Stimulated activated naive CD4-positive, alpha-beta T cell treated with Interleukin-2 at 50 U/mL for 16 hours (primary cell): ENCODE data around the gene MLXIP.
"Not testable (repeated sequence)": the region's sequence is repeated elsewhere in the genome, so short reads cannot be mapped to it uniquely, and the experiment has no call there.

Experiments
- DNase-seq: peaks from one replicate; lab custom pipeline; 2025; lab: John Stamatoyannopoulos, UW

Gene MLXIP

DNA sequence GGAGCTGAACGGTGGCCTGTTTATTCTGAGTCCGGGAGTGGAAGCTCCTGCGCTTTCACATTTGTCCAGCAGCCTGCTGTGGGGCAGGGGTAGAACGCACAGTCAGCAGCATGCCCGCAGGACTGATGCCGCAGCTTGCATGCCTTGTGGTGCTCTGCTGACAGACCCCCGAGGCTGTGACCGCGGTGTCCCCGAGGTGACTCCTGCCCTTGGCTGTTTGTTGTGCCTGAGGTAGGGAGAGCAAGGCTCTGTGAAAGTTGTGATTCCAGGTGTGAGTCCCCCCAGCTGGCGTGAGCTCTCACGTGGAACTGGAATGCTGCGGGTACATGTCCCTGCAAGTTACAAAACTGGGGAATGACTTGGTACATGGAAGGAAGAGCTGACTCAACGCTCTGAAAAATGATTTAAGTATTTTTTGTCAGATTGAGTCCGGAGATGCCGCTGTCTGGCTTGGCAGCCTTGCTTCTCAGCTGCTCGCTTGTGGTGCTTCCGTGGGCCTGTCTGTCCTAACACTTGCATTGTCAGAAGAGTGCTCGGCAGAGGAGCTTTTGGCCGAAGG is 18.1 kb downstream of the MLXIP start:
- DNase-seq = no peak

DNA sequence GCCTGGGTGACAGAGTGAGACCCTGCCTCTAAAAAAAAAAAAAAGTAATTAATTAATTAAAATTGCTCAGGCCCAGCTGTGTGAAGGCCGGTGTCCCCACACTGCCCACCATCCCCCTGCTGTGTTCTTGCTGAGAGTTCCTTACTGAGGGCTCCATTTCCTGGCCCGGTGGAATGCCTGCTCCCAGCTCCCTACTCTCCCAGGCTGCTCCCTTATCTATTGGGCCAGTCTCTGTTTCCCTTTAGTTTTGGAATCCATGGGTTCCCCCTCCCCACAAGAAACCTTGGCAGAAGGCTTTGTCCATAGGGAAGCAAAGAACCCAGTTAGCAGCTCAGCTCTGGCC is 19.0 kb downstream of the MLXIP start:
- no peak for DNase-seq

DNA sequence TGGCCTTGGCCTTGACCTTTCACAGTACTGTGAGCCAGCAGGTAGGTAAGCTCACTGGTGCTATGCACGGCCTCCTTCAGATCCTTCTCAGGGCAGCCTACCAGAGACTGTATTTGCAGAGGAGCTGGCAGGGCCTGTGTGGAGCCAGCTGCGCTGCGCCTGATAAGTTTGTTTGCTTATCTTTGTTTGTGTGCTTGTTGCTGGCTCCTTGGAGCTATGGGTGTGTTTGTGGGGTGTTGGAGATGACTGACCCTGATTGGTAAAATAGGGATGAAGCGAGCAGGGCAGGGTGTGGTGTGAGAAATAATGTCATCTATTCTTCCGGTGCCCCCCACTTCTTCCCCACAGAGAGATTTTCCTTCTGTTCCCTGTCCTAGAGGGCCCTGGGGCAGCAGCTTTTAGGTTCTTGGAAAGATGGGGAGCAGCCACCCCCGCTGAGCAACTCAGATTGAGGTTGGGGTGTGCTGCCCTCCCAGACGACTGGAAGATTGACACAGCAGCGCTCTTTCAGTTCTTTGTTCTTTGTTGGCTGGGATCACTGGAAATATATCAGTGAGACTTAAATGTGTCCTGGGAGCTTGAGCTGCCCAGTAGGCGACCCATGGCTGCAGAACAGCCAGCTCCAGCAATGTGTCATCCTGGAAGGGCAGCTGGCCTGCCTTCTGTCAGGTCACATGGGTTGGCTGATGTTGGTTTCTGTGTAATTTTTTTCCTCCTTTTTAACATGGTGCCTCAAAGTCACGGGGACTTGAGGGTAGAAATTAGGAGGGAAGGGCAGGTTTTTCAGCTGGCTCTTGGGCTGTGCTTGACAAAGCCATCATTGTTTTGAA is 19.6 kb downstream of the MLXIP start:
- DNase-seq = no peak

DNA sequence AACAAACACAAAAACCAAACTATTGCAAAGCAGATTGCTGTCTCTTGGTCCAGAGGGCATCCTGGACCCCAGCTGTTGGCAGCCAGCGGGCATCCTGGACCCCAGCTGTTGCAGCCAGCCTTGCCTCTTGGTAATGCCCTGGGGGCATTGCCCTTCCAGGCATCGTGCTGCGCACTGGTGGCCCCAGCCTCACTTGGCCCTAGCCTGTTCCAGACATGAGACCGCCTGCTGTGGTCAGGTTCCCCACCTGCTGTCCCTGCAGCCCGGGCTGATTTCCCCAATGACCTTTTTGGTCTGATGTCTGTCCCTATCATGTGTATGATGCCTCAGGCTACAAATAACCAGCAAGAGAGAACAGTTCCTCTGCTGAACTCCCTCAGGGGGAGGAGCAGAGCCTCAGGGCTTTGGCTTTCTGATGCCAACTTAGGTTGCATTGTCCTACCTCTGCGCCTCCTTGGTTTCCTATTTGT is 20.8 kb downstream of the MLXIP start:
- no peak for DNase-seq

DNA sequence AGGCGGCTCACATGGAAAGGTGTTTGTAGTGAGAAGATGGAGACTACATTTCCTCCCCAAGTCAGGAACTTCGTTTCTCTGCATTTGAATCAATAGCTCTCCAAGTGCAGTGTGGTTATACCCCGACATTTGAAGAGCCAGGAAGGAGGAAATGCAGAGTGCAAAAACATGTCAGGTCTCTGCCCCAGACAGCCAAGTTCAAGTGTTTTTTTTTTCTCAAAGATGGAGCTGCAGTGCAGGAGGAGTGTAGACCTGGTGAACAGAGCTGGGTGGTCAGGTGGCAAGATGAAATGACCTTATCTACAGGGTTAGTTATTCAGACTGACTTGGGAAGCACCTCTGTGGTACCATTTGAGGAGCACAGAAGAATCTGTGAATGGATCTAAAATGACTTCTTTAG is 21.3 kb downstream of the MLXIP start:
- DNase-seq = no peak

DNA sequence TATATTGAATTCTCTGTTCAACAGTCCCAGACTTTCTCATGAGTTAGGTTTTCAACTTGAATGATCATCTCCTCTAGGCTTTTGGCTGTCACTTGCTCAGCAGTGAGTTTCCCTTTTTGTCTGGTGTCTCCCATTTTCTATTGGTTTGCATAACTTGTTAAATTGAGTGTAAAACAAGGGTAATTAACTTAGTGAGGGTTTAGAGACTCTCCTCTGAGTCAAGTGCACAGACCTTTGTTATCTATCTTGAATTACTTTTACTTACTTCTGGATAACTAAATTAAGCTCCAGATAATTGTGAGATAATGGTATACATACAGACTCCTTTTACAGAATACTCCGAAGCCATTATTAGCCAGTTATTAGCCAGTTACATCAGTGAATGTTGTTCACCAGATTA is 22.0 kb downstream of the MLXIP start:
- DNase-seq = no peak

DNA sequence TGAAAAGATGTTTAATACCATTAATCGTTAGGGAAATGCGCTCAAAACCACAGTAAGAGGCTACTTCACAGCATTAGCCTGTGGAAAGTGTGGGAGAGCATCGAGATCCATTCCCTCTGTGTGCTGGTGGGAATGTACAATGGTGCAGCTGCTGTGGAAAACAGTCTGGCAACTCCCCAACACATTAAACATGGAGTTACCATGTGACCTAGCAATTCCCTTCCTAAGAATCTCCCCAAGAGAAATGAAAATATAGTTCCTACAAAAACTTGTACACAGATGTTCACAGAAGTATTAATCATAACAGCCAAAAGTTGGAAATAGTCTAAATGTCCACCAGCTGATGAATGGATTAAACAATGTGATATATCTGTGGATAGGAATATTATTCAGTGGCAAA is 23.8 kb downstream of the MLXIP start:
- no peak for DNase-seq

DNA sequence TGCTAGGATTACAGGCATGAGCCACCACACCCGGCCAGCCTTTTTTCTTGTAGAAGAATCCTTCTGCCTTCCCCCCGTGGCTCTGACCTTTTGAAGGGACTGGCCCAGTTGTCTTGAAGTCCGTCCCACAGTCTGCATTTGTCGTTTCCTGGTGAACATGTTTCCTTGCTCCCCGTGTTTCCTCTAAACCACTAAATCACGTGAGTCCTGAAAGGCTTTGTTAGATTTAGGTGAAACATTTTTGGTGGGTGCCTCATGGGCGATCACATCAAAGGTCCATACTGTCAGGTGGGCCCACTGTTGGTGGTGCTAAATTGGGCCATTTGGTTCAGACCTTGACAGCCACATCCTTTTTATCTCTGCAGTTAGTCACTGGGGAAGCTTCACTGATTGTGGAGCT is 26.3 kb downstream of the MLXIP start:
- no peak for DNase-seq

DNA sequence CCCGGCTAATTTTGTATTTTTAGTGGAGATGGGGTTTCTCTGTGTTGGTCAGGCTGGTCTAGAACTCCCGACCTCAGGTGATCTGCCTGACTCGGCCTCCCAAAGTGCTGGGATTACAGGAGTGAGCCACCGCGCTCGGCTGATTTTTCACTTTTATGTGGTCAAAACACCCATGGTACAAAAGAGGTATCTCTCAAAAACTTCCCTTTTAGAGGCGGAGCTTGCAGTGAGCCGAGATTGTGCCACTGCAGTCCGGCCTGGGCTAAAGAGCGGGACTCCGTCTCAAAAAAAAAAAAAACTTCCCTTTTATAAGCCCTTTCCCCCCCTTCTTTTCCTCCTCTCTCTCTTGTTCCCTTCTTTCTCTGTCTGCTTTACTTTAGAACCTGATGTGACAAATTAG is 26.9 kb downstream of the MLXIP start:
- not testable (repeated sequence) for DNase-seq

DNA sequence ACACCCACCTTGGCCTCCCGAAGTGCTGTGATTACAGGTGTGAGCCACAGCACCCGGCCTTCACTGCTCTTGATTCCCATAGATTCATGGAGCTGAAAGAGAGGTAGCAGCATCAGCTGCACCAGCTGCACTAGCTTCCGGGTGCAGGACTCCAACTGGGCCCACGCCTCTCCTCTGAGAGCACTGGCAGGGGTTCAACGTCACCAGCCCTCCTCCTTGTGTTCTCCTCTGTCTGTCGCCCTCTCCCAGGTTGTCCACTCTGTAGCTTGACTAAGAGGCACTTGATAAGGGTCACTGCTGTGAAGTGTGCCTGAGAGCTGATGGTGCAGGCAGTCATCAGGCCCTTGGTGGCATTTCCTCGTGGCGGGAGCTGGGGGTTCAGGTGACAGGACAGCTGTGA is 28.3 kb downstream of the MLXIP start:
- DNase-seq = no peak

DNA sequence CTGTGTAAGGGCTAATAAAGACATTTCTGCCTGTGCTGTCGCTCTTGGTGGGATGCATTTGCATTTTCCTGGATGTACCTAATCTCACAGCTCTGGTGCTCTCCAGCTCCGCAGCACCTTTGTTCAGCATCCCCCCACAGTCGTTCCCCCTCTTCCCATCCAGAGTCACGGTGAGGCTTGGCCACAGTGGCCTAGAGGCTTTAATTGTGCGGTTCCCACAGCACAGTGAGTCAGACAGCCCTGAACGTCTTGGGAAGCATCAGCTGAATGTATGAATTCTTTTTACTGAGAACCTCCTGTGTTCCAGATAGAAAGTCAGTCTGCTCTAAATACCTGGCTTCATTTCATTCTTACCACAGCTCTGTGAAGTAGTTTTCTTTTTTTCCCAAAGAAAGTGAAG is 28.7 kb downstream of the MLXIP start:
- DNase-seq = no peak

DNA sequence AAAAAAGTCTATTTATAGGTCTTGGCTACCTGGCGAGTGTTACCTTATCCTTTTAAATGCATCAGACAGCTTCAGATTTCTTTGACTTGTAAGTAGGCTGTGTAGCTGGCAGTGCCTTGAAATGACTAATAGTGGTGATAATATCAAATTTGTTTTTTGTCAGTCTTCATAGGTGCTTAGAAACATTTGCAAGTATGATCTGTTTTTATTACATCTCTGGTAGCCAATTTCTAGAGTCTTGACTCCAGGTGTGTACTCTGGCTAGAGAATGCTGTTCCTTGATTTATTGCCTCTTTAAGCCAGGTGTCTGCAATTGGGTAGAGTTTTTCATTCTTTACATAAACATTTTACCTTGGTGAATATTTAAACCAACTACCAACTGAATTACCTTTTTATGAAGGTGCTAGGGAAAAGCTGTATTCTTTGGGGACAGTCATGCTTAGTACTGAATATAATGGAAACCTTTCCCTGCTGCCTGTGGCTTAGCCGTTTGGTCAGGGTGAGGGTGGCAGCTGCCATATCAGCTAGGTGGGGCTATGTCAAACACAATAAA is 32.6 kb downstream of the MLXIP start:
- DNase-seq = no peak

DNA sequence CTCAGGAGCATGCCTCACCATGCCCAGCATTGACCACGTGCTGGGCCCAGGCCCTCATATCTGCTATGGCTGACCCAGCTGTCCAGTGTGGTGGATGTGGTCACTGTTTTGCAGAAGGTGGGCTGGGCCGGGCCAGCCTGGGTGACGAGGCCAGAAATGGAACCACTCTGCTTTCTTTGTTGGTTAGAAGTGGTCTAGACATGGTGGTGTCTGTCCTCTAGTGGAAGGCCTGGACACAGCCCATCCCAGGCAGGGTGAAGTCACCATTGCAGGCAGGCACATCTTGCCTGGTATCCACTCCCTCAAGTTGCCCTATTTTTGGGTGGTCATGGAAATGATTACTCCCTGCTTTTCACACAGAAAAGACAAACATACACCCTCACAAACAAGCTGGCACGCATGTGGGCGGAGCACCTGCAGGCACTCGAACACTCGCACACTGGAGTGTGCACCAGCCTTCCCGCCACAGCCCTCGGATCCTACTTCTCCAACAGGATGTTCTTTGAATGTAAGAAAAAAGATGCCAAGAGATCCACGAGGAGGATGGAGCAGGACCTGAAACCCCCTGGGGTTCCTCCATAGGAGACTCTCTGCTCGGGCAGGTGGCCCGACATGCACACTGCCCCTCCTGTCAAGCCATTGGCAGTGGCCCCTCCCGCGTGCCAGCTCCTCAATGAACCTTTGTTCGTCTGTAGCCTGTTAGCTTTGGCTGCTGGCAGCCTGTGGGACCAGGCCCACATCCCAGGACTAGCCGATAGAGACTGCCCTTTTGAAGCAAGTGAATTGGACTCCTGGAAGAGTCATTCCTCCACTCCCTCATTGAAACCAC is 38.4 kb downstream of the MLXIP start:
- no peak for DNase-seq

DNA sequence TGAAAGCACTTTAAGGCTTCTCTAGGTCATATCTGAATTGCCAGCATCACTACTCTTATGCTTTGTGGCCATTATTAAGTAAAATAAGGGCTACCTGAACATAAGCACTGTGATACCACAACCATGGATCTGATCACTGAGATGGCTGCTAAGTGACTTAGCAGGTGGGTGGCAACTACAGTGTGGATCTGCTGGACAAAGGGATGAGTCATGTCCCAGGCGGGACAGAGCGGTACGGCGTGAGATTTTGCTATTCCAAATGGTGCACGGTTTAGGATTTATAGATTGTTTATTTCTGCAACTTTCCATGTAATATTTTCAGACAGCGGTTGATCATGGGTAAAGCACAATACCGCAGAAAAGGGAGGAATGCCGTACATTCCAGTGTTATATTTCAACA is 39.4 kb downstream of the MLXIP start:
- no peak for DNase-seq

DNA sequence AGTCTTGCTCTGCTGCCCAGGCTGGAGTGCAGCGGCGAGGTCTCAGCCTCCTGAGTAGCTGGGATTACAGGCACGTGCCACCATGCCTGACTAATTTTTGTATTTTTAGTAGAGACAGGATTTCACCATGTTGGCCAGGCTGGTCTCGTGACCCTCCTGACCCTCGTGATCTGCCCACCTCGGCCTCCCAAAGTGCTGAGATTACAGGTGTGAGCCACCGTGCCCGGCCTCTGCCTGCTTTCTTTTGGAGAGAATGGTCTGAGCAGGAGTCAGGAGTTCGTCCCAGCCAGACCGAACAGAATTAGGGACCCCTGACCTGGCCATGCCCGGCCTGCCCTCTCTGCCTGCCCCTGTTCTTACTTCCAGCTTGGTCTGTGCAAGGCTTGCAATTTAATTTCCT is 42.8 kb downstream of the MLXIP start:
- DNase-seq = not testable (repeated sequence)

DNA sequence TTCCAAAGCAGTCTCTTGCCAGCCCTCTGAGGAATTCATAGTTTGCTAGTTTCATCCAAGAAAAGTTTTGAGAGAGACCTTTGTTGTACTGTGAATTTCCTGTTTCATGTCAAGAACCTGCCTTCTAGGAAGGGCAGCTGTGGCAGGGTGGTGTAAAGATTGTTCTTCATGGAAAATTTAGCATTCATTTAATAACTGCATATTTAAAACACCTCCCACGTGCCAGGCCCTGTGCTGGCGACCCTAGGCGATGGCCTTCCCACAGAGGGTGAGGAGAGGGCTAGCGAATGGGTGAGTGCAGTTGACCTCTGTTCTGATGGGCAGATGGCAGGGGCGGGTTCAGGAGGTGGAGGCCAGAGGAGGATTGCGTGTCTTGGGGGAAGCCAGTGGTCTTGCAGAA is 43.2 kb downstream of the MLXIP start:
- no peak for DNase-seq

DNA sequence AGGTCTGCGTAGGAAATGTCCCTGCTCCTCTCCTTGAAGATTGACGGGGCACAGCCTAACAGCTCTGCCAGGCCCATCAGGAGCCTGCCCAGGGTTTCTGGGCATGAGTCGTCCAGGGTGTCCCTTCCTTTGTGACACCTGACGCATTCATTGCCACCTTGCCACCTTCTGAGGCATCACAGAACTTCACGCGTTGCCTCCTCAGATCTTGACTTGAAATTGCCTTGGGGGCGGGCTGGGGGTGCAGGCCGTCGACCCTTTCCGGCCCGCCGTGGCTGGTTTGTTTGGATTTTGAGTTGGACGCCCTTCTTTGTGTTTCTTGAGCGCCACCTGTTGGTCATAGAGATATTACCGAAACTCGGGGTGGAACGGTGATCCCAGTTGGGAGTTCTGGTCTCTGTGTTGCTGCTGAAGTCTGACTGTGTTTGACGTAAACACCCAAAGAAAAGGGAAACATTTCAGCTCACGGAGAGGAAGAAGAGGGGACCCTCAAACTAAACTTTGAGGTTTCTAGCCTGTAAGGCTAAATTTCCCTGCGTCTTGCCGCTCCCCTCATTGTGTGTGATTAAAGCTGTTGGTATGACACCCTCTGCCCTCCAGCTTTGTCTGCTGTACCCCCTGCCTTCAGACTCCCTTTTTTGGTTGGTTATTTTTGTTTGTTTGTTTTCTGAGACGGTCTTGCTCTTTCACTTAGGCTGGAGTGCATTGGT is 44.6 kb downstream of the MLXIP start:
- DNase-seq = peak; percentile 45

DNA sequence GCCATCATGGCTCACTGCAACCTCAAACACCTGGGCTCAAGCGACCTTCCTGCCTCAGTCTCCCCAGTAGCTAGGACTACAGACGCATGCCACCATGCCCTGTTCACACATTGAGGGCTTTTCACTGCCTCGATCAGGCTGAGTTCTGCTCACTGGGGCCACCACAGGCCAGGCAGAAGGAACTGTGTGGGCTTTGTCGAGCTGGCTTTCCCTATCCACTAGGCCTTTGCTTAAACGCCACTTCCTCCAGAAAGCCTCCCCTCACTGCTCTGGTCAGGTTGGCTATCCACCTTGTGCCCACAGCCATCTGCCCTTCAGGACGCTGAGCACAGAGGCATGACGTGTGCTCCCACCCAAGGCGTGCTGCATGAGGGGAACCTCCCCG is 45.2 kb downstream of the MLXIP start:
- no peak for DNase-seq

DNA sequence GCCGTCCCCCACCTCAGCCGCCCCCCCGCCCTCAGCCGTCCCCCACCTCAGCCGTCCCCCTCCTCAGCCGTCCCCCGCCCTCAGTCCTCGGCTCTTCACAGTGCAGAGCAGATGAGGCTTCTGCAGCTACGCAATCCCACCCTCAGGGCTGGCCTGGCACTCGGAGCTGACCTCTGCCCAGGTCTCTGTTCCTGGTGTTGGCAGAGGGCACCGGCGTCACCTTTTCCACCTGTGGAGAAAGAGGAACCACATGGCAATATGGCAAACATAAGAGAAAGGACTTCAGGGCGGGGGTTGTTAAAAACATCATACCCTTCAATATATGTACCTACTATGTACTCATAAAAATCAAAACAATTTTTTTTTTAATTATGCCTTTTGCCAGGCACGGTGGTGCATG is 45.8 kb downstream of the MLXIP start:
- no peak for DNase-seq

DNA sequence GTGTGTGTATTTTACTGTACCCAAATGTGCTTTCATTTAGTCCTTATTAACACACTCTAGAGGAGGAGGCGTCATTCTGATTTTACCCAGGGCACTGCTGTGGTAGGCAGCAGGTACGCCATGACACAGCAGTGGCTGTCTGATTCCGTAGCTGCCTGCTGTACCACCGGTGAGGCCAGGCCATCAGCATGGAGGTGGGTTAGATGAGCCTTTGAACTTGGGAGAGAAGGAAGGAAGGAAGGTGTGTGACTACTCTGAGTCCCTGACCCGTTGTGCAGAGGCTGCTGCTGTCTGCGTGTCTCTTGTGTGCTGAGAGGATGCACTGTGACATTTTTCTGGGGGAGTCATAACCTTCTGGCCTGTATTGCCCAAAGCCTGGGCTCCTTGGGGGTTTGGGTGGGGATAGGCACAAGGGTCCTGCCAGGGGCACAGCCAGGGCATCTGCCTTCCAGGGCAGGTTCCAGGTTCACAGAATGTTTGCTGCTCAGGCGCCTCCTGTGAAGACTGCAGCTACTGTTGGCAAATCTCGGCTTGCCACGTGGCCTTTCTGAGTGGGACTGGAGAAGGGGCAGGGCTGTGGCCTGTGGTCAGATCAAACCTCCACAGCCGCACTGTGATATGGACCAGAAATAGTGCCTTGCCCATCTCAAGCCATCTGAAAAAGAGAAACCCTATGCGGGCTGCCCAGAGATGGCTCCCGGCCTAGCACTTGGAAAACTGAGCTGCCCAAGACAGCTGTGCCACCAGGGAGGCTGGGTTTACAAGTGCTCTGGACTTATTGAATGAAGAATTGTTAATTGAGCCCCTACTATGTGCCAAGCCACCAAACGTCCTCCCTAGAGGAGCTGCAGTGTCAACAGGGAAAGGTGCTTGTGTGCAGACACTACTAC is 47.1 kb downstream of the MLXIP start:
- no peak for DNase-seq

DNA sequence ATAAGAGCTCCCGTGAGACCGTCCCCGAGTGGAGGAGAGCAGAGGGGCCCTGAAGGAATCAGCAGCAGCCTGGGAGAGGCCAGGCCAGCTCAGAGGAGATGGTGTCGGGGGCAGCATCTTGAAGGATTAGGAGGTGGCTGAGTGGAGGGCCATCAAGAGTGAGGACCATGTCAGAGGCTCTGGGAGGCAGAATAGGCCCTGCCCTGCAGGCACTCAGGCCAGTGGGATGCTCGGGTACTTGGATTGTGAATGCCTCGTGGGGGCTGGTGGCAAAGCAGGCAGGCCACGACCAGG is 47.7 kb downstream of the MLXIP start:
- no peak for DNase-seq
